ENCODE data around the gene SLC28A2.

DNA sequence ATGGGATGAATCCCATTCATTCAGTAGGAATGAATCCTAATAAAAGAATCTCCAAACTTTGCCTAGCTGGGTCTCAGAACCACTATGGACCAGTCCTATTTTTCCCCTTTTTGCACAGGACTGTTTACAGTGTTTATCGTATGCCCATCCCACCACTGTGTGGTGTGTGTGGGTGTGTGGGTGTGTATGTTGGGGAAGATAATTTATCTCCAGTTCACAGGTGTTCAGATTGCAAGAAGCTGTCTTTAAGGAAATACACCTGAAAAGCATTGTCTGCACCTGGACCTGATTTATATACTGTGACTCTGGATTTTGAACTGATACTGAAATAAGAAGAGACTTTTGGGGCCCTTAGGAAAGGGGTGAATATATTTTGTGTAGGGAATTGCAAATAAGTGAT lies 39.5 kb upstream of the SLC28A2 start:
- no peak for TF ChIP-seq REST (IDR thresholded peaks at IDR 0.05; ENCODE audit: insufficient read depth in 1 of 2, low read depth in 2 of 2, low read length in 2 of 2)
- TF ChIP-seq POLR2AphosphoS5 (IDR thresholded peaks at IDR 0.05; ENCODE audit: low read depth, low read length): no peak
- TF ChIP-seq TAF1 (IDR thresholded peaks at IDR 0.05; ENCODE audit: borderline replicate concordance, insufficient read depth, low read length): no peak

All from PFSK-1 (cell line).